ENCODE measurements around the gene POLR1G. TPM values are rescaled to one million over a fixed set of nuclear protein-coding genes. Genes with fewer than 3 reads are reported as not detected.

Gene POLR1G
- total RNA-seq, 4 donors from 2014 or later, result 1.7 to 10.7 (median 5.8) TPM

- Histone ChIP-seq H3K27ac (no peak overlapping the region), H3K9me3 (no peaks in the 10 kb centered on the region), H3K27me3 (no peaks in the 10 kb centered on the region), H3K4me1 (no peaks in the 10 kb centered on the region), H3K36me3 (peaks cover 0 to 82% of the 10 kb centered on the region in 2 donors), H3K4me3 (no peak overlapping the region)
- 87 to 100% methylated on average over 3 to 8 of the region's 14 CpGs for WGBS, 2 donors (ENCODE audit: low coverage in 1 of 2)
- ATAC-seq, result no peak
- no peak for TF ChIP-seq POLR2AphosphoS5 (IDR thresholded peaks at IDR 0.05)
- TF ChIP-seq EP300 (IDR thresholded peaks at IDR 0.05), result no peak
- TF ChIP-seq CTCF (IDR thresholded peaks at IDR 0.05), result no peak
These were observed 44.8 kb upstream of the POLR1G start for GRCh38 chr19:45361608-45362007.

GRCh38 chr19:45362291-45362690 lies 44.2 kb upstream of the POLR1G start:
- no CpG with 5 or more reads among the region's 16 CpGs for WGBS, 2 donors (ENCODE audit: low coverage in 1 of 2)
- Histone ChIP-seq H3K27me3 (no peaks in the 10 kb centered on the region), H3K36me3 (peaks cover 0 to 75% of the 10 kb centered on the region in 2 donors), H3K4me1 (no peaks in the 10 kb centered on the region), H3K4me3 (no peak overlapping the region), H3K9me3 (no peaks in the 10 kb centered on the region), H3K27ac (no peak overlapping the region)
- ATAC-seq, result no peak
- TF ChIP-seq POLR2AphosphoS5 (IDR thresholded peaks at IDR 0.05), result no peak
- no peak for TF ChIP-seq POLR2A (IDR thresholded peaks at IDR 0.05)
- no peak for TF ChIP-seq EP300 (IDR thresholded peaks at IDR 0.05)
- TF ChIP-seq CTCF (IDR thresholded peaks at IDR 0.05), result no peak

- WGBS, 2 donors (ENCODE audit: low coverage in 1 of 2), result 80% methylated on average over 1 of the region's 44 CpGs; no CpG with 5 or more reads in 1 of the 2 donors
- TF ChIP-seq POLR2A (IDR thresholded peaks at IDR 0.05) (no peak), CTCF (IDR thresholded peaks at IDR 0.05) (no peak), POLR2AphosphoS5 (IDR thresholded peaks at IDR 0.05) (no peak), EP300 (IDR thresholded peaks at IDR 0.05) (no peak)
- no peak for ATAC-seq
- H3K27ac ChIP-seq, result no peak overlapping the region
- peaks cover 0 to 6% (median 0%) of the 10 kb centered on the region in 3 donors for H3K4me1 ChIP-seq
- no peak overlapping the region for H3K4me3 ChIP-seq
- no peaks in the 10 kb centered on the region for H3K9me3 ChIP-seq
- H3K36me3 ChIP-seq, result peaks cover 0 to 63% of the 10 kb centered on the region in 2 donors
- H3K27me3 ChIP-seq, result no peaks in the 10 kb centered on the region
These were observed 42.5 kb upstream of the POLR1G start for GRCh38 chr19:45363861-45364459.

- no peaks in the 10 kb centered on the region for H3K9me3 ChIP-seq
- peaks cover 0 to 56% of the 10 kb centered on the region in 2 donors for H3K36me3 ChIP-seq
- H3K4me1 ChIP-seq, result peaks cover 0 to 13% (median 0%) of the 10 kb centered on the region in 3 donors
- no peak overlapping the region for H3K27ac ChIP-seq
- ATAC-seq, result no peak
- H3K4me3 ChIP-seq, result no peak overlapping the region
- WGBS, 2 donors (ENCODE audit: low coverage in 1 of 2), result no CpG with 5 or more reads among the region's 12 CpGs
- TF ChIP-seq POLR2A (IDR thresholded peaks at IDR 0.05) (no peak), POLR2AphosphoS5 (IDR thresholded peaks at IDR 0.05) (no peak), EP300 (IDR thresholded peaks at IDR 0.05) (no peak), CTCF (IDR thresholded peaks at IDR 0.05) (no peak)
- no peaks in the 10 kb centered on the region for H3K27me3 ChIP-seq
These were observed 41.7 kb upstream of the POLR1G start for GRCh38 chr19:45364696-45365095.

GRCh38 chr19:45368127-45368526 lies 38.3 kb upstream of the POLR1G start:
- no peak for ATAC-seq
- H3K9me3 ChIP-seq, result no peaks in the 10 kb centered on the region
- H3K4me3 ChIP-seq, result no peak overlapping the region
- peaks cover 0 to 22% (median 3%) of the 10 kb centered on the region in 3 donors for H3K4me1 ChIP-seq
- 80 to 100% methylated on average over 2 of the region's 4 CpGs for WGBS, 2 donors (ENCODE audit: low coverage in 1 of 2)
- no peak overlapping the region for H3K27ac ChIP-seq
- H3K36me3 ChIP-seq, result peaks cover 0 to 24% of the 10 kb centered on the region in 2 donors
- TF ChIP-seq CTCF (IDR thresholded peaks at IDR 0.05), result no peak
- TF ChIP-seq POLR2AphosphoS5 (IDR thresholded peaks at IDR 0.05), result no peak
- TF ChIP-seq EP300 (IDR thresholded peaks at IDR 0.05), result no peak
- TF ChIP-seq POLR2A (IDR thresholded peaks at IDR 0.05), result no peak
- H3K27me3 ChIP-seq, result no peaks in the 10 kb centered on the region

All from gastroesophageal sphincter (tissue), 4 donors.